ENCODE measurements around the gene MMP25. TPM values are rescaled to one million over a fixed set of nuclear protein-coding genes. Genes with fewer than 3 reads are reported as not detected.

Gene MMP25, protein sequence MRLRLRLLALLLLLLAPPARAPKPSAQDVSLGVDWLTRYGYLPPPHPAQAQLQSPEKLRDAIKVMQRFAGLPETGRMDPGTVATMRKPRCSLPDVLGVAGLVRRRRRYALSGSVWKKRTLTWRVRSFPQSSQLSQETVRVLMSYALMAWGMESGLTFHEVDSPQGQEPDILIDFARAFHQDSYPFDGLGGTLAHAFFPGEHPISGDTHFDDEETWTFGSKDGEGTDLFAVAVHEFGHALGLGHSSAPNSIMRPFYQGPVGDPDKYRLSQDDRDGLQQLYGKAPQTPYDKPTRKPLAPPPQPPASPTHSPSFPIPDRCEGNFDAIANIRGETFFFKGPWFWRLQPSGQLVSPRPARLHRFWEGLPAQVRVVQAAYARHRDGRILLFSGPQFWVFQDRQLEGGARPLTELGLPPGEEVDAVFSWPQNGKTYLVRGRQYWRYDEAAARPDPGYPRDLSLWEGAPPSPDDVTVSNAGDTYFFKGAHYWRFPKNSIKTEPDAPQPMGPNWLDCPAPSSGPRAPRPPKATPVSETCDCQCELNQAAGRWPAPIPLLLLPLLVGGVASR
- 0.12 and 0.16 TPM in 2 replicates for total RNA-seq

DNA sequence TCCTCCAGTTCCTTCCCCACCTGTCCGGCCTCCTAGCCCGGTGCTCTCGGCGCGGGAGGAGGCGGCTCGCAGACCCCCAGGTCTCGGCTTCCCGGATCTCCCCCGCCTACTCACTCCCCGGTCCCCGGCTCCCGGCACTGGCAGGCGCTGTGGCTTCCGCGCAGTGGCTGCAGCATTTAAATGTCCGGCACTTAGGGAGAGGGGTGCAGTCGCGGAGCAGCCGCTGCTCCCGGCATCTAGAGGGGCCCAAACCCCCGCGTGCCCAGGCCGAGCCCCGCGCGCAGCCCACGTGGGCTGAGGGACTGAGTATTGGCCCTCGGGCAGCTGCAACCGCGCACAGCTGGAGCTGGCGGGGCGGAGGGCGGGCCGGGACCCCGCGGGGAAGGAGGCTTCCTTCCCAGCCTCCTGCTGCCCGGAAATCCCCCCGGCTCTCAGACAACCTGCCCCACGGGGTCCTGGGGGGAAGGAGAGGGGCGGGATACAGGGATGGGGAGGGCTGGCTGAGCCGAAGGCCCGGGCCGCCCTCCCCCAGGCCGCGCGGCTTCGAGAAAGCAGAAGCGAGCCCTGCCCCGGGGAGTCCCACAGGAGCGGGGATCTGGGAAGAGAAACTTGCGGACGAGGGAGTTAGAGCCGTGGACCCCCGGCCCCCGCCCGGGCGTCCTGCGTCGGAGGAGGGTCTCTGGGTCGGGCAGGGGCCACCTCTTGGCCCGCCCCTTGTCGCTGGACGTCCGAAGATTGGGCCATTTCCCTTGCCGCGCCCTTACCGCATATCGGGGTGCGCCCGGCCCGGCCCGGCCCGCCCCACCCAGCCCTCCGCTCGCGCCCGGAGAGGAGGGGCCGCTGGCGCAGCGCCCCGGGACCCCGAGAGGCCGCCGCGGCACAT is at the start of gene MMP25:
MMP25 (plus strand) TSS at position 804 of the 883 bp plus-strand sequence. CDS start 357 bp downstream, outside the sequence.

DNA sequence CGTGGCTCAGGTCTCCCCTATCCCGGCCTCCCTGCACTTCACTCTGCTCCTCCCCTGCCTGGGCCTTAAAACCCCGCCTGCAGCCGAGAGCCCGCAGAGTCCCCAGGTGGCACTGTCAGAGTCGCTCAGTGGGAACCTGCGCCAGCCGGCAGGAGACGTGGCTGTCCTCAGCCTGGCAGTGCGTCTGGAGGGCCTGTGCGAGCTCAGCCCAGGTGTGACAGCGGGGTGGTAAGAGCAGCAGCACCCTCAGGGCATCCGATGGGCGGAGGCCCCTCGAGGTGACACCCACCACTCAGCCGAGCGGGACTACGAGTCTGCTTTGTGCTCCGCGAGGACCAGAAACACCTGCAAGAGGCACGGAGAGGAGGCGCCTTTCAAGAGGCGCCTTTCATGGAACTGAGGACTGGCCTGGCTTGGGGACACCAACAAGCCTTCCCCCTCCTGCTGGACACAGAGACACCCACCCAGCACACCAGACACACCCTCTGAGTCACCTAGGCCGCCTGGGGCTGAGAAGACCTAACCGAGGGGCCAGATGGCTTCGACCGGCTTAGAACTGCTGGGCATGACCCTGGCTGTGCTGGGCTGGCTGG is 33.4 kb upstream of the MMP25 start, which contains the start of gene CLDN9:
CLDN9 (plus strand) TSS at position 96 of the 593 bp plus-strand sequence; CDS start at position 536, 440 bp downstream.

DNA sequence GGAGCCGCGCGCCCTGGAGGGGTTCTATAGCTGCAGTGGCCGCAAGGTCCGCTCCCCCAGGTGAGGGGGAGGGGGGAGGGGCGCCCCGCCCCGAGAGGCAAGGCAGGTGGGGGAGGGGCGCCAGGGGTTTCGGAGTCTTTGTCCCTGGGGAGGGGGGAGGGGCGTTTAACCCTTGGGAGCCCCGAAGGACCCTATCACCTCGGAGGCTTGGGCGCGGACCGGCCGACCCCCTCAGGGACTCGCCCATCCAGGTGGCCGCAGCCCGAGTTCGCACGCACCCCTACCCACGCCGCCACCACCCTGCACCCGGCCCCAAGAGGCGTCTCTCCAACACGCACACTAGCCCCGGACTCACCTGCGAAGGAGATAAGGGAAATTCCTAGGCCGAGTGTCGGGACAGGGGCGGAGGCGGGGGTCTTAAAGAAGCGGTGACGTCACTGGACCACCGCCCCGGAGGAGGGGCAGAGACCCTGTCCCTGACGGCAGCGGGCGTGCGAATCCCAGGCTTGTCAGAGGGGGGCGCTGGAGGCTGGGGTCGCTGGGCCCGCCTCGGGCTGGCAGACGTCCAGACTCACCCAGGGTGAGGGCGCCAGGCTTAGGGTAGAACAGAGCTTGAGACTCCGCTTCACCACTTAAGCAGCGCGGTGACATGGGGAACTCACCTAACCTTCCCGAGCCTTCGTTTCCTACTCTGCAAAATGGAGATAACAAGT is 28.4 kb upstream of the MMP25 start, which contains the start of gene CLDN6:
CLDN6 (minus strand) TSS at position 390 of the 713 bp plus-strand sequence. CDS start 2,162 bp downstream, outside the sequence.

DNA sequence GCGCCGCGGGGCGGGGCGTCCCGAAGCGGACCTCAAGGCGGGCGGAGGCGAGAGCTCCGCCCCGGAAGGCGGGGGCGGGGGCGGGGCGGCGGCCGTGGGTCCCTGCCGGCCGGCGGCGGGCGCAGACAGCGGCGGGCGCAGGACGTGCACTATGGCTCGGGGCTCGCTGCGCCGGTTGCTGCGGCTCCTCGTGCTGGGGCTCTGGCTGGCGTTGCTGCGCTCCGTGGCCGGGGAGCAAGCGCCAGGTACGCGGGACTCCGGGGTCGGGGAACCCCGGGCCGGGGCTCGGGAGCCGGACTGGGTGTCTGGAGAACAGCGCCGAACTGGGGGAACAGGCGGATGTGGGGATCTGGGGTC is 26.1 kb upstream of the MMP25 start, which contains the start of gene TNFRSF12A:
TNFRSF12A (plus strand) TSS at position 122 of the 357 bp plus-strand sequence; CDS start at position 152, 30 bp downstream.

DNA sequence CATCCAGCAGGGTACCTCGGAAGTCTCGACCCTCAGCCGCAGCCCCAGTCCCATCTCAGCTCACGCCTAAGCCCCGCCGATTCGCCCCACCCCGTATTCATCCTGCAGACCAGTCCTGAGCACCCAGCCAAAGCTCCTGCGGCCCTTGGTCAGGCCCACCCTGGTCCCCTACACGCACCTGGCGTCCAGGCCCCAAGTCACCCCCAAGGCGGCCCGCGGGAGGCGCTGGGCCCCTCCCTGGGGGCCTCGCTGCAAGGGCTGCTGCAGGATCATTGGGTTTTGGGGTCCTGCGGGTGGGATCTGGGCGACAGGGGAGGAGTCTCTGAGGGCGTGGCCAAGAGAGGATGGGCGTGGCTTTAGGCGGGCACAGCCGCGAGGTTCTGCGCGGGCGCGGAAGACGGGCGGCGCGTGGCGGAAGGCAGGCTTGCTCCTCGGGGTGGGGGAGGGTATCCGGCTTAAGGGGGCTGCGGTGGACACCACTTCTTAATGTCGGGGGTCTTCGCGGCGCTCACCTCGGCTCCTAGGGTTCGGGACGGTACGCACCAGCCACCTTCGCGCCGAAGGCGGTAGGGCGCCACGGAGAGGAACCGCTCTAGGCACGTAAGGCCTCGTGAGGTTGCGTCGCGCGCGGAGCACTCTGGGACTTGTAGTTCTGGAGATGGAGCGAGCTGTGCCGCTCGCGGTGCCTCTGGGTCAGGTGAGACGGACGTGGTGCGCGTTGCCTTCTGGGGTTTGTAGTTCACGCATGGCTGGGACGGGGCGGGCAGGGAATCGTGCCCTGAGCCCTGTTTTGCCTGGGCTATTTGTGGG is 22.5 kb upstream of the MMP25 start, which contains the start of the genes HCFC1R1 and THOC6:
HCFC1R1 (minus strand) TSS at position 274 of the 810 bp plus-strand sequence; CDS start at position 273, 1 bp downstream.
THOC6 (plus strand) TSS at position 367 of the 810 bp plus-strand sequence; CDS start at position 659, 292 bp downstream.

DNA sequence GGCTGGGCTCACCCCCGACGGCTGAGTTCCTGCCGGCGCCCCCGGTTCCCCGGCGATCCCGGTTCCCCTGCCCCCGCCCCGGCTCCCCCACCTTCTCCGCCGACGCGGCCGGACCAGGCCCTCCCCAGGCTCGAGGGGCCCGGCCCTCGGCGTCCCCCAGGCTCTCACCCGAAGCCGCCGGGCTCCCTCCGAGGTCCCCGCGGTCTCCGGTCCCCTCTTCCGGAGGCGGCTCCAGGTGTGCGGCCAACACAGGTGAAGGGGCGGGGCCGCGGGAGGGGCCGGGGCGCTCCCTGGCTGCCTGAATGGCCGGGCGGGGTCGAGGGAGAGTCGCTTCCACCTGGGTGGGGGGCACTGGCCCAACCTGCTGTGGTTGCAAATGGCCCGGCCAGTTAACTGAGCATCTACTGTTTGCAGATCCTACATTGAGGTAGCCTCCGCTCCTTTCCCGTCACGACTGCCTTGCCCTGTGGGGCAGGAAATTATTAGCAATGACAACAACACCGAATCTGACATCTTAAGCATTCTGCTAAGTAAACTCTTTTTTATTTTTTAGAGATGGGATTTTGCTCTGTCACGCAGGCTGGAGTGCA is 9.5 kb upstream of the MMP25 start, which contains the start of gene BICDL2:
BICDL2 (minus strand) TSS at position 219 of the 590 bp plus-strand sequence. CDS start 1,448 bp downstream, outside the sequence.

DNA sequence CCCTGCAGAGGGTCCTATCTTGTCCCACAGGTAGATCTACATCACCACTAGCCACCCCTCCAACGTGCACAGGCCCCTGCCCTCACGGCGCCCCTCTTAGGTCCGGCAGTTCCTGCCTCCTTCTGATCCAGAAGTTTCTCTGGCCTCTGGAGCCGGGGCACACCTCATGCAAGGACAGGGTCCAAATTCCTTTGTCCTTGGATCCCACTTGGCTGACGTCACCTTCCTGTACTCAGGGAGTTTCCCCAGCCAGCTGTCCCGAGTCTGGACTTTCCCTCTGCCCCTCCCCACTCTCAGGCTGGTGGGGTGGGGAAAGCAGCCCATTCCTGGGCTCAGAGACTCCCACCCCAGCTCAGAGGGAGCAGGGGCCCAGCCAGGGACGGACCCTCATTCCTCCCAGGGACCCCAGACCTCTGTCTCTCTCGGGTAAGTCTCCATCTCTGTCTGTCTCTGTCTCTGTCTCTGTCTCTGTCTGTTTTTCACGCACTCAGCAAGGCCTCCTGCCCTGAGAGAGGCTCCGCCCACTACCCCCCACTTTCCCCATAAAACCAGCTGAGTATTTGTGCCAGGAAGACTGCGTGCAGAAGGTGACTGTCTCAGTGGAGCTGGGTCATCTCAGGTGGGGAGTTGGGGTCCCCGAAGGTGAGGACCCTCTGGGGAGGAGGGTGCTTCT is 18.8 kb downstream of the MMP25 start, which contains the start of gene IL32:
IL32 (plus strand) TSS at position 572 of the 673 bp plus-strand sequence. CDS start 172 bp downstream, outside the sequence.

DNA sequence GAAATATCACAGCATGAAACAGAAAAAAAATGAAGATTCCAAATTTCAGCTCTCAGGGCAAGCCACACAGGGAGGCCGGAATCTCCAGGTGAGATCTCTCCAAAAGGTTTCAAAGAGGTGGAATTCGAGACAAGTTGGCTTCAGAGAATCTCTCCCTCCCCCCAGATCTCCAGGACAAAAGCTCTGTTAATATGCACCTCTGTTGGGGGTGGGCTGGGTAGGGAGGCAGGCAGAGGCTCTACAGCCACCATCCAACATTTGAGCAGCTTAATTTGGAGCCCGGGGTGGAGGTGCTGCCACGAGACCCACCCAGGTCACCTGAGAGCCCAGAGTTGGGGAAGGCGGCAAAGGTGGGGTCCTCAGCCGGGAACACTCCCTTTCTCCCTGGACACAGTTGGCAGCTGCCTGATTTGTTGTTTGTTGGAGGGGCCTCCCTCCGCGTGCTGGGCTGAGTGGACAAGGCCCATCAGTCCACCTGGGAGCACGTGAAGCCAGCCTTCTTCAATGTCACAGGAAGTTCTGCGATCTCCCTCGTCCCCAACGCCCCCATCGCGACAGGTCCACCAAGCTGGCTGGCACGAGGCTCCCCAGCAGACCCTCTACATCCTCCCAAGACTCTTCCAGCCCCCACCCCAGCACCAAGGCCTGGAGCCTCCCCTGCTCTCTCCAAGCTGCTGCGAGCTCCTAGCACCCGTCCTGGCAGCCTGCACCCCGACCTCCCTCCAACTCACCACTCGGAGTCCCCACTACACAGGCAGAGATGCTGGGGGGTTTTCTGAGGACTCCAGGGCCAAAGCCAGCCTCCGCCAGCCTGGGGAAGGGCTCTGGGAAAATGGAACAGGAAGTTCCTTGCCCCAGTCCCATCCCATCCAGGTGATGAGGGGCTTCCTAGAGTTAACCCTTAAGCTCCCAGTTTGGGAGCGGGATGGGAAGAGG is 52.4 kb downstream of the MMP25 start, which contains the start of gene ZSCAN10:
ZSCAN10 (minus strand) TSS at position 836 of the 936 bp plus-strand sequence. CDS start 6,357 bp downstream, outside the sequence.

Small RNAs within 50 kb of the gene (small RNA-seq; reads per million reads assigned to genes)
- not detected for gene RNU1-22P

Other genes with a start within 250 kb of the MMP25 start
- not detected in 2 replicates for gene PRSS41, start 248.1 kb upstream of the MMP25 start, total RNA-seq
- 0.49 TPM in 1 of 2 replicates, not detected in the other for gene PRSS21, start 229.3 kb upstream of the MMP25 start, total RNA-seq
- not detected in 2 replicates for gene ZG16B, start 216.3 kb upstream of the MMP25 start, total RNA-seq
- gene PRSS22, start 188.4 kb upstream of the MMP25 start, total RNA-seq: not detected in 2 replicates
- gene FLYWCH2, start 163.3 kb upstream of the MMP25 start, total RNA-seq: 45.9 and 60.1 TPM in 2 replicates
- gene FLYWCH1, start 134.6 kb upstream of the MMP25 start, total RNA-seq: 33.8 and 34.7 TPM in 2 replicates
- not detected in 2 replicates for gene KREMEN2, start 82.3 kb upstream of the MMP25 start, total RNA-seq
- 2.6 and 3.3 TPM in 2 replicates for gene PAQR4, start 77.2 kb upstream of the MMP25 start, total RNA-seq
- 1.9 and 2.2 TPM in 2 replicates for gene PKMYT1, start 66.1 kb upstream of the MMP25 start, total RNA-seq
- not detected in 2 replicates for gene CLDN9, start 33.6 kb upstream of the MMP25 start, total RNA-seq
- 0.12 and 0.16 TPM in 2 replicates for gene CLDN6, start 28.4 kb upstream of the MMP25 start, total RNA-seq
- gene TNFRSF12A, start 26.2 kb upstream of the MMP25 start, total RNA-seq: 189 and 267 TPM in 2 replicates
- gene HCFC1R1, start 22.6 kb upstream of the MMP25 start, total RNA-seq: 36.1 and 43.3 TPM in 2 replicates
- gene THOC6, start 22.5 kb upstream of the MMP25 start, total RNA-seq: 32.0 and 35.0 TPM in 2 replicates
- not detected in 2 replicates for gene BICDL2, start 9.6 kb upstream of the MMP25 start, total RNA-seq
- gene IL32, start 19.1 kb downstream of the MMP25 start, total RNA-seq: 0.36 and 3.4 TPM in 2 replicates
- gene ZSCAN10, start 52.7 kb downstream of the MMP25 start, total RNA-seq: not detected in 2 replicates
- 19.8 and 21.1 TPM in 2 replicates for gene ZNF205, start 66.0 kb downstream of the MMP25 start, total RNA-seq
- gene ZNF213, start 88.5 kb downstream of the MMP25 start, total RNA-seq: 10.1 and 11.7 TPM in 2 replicates
- not detected in 2 replicates for gene OR1F1, start 141.6 kb downstream of the MMP25 start, total RNA-seq
- 9.2 and 9.5 TPM in 2 replicates for gene ZNF200, start 188.6 kb downstream of the MMP25 start, total RNA-seq
- 0.12 and 0.16 TPM in 2 replicates for gene MEFV, start 210.1 kb downstream of the MMP25 start, total RNA-seq
- gene ZNF263, start 236.9 kb downstream of the MMP25 start, total RNA-seq: 69.1 and 74.9 TPM in 2 replicates

Measured in hair follicle dermal papilla cell (primary cell).